NCI-H774 (cell line): ENCODE measurements around the gene OSBPL10.
"Not testable (repeated sequence)": the region's sequence is repeated elsewhere in the genome, so short reads cannot be mapped to it uniquely, and the experiment has no call there.

Source experiments
- DNase-seq: peaks from one replicate; lab custom pipeline; 2025; lab: John Stamatoyannopoulos, UW

The OSBPL10 gene

DNA sequence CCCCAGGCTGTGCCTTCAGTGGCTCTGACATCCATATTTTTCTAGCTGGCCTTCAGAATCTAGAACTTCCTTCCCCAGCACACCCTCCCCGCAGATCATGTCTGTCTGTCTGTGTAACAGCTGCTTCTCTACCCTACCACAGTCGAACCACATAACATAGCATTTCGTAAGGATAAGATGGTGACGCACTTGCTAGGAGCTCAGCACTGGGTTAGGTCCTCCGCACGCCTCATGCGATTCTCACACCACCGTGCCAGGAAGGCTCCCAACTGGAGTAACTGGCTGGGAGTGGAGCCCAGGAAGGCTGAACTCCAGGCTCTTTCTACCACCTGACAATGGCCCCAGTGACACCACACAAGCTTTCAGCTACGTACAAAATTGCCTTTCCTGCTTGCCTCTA lies 279.8 kb downstream of the OSBPL10 start:
- no peak for DNase-seq

DNA sequence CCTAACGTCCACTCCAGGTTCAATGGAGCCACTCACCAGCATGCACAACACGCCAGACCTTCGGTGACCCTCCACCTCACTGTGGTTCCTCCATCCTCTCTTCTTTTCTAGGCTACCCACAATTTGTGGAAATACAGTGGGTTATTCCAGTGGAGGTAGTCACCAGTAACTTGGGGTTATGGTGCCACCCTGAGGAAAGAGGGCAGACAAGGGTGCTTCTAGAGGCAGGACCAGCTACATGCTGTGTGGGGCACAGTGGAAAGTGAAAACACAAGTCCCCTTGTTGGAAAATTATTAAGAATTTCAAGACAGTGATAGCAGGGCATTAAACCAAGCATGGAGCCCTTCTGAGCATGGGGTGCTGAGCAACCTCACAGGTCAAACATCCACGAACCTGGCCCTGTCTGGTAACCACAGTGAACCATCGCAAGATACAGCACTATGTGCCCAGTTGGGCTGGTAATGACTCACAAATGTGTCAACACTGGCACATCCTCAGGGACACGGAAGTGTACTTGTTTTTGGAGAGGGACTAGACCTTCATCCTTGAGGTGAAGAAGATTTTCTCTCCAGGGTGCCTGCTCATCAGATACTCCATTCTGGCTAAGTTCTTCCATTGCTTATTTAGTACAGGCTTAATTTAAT lies 281.6 kb downstream of the OSBPL10 start:
- no peak for DNase-seq

DNA sequence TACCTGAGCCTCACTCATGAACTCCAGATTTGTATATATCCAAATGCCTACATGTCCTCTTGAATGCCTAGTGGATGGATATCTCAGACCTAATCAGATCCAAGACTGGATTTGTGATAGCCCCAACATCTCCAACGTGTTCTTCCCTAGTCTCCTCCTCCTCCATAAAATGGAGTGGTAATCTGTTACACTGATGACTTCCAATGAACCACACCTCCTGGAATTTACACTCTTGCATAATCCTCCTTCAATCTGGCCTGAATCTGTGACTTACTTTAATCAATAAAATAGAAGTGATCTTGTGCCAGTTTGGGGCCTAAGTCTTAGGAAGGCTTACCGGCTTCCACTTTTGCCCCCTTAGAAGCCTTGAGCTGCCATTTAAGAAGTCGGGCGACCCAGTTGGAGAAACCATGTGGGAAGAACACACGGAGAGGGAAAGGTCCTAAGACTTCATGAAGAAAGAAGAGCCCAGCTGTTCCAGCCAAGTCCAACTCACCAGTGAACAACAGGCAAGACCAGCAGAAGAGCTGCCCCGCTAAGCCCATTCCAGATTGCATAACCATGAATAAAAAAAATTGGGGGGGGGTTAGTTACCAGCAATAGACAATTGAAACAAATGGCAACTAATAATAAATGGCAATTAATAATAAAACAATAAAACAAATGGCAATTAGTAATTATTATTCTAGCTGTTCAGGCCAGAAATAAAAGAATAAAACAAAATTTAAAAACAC lies 284.1 kb downstream of the OSBPL10 start:
- no peak for DNase-seq

DNA sequence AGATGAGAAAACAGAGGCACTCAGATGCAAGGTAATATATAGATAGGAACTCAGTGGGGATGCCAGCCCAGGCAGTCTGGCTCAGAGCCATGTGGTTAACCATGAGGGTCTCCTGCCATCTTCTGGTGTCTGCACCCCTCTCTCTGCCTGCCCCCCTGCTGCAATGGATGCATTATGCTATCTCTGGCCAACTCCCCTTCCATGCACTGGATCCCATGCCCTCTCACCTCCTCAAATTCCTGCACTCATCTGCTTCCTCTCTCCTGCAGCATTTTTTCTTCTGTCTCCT lies 285.1 kb downstream of the OSBPL10 start:
- DNase-seq = no peak

DNA sequence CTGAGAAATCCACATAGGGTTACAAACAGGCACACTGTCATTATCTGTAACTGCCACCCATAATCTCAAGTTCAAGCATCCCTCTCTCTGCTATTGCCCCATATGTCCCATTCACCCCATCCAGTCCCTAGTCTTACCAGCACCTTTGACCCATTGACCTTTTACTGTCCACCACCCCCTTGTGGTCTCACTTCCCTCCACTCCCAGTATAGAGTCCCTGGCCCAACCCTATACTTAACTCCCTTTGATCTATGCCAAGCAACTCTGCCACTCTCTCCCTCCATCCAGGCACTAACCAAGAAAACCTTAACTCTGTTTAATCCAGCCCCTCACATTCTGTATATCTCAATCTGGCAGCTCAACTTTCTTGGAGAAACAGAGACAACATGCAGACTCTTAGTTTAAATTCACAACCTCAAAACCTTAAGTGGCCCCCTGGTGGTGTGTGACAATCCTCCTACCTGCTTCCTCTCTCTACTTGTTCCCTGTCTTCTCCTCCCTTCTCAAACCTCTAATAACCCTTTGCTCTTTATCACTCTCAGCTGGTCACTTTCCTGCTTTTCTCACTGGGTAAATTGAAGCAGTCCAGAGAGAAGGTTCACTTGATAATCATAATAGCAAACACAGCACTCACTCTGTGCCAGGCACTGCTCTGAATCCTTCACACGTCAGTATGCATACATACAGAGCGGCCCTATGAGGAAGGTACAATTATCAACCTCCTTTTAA lies 285.6 kb downstream of the OSBPL10 start:
- no peak for DNase-seq

DNA sequence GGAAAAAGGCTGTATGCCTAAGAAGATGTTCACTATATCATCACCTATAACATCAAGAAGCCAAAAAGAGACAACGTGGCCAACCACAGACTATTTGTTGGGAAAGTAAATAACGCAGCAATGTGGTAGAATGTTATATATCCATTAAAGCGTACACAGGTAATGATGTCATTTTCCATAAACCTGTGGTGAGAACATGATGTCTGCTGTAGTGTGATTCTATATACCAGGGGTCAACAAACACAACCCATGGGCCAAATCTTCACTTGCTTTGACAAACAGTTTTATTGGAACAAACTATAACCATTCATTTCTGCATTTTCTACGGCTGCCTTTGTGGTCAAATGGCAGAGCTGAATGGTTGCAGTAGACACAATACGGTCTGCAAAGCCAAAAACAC lies 287.7 kb downstream of the OSBPL10 start:
- DNase-seq = no peak

DNA sequence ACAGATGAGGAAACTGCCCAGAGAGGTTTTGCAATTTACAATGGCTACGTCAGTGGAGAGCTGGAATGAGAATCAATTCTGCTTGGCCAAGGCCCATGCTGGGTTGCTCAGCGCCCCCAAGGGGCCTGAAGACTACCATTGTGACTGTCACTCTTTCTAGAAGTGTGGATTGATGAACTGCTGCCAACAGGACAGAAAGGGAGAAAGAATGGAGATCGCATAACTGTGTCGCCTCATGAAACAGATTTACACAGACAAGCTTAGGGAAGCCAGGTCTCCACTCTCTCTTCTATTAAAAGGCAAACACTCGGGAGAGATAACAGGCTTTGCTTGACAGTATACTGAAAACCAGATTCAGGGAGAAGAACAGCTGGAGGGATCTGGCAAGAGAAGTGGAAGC lies 288.3 kb downstream of the OSBPL10 start:
- DNase-seq = no peak

DNA sequence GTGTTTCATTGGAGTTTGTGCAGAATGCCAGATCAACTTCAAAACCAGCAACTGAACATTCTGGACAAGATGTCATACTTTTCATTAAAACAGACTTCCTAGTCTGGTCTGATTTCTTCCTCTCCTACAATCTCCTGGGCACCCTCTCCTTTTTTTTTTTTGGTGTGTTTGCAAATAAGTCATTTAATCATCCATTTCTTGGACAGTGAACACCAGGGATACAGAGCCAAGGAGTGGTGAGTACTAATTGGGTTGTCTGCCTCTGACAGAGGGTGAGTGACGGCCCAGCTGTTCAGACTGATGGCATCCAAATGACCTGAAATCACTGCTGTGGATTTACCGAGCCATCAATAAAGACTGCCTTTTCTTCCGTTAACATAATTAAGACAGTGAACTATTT lies 290.3 kb downstream of the OSBPL10 start:
- no peak for DNase-seq

DNA sequence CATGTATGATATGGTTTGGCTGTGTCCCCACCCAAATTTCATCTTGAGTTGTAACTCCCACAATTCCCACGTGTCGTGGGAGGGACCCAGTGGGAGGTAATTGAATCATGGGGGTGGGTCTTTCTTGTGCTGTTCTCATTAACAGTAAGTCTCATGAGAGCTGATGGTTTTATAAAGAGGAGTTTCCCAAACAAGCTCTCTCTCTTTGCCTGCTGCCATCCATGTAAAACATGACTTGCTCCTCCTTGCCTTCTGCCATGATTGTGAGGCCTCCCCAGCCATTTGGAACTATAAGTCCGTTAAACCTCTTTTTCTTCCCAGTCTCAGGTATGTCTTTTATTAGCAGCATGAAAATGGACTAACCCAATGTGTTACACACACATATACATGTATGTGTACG lies 291.5 kb downstream of the OSBPL10 start:
- not testable (repeated sequence) for DNase-seq

DNA sequence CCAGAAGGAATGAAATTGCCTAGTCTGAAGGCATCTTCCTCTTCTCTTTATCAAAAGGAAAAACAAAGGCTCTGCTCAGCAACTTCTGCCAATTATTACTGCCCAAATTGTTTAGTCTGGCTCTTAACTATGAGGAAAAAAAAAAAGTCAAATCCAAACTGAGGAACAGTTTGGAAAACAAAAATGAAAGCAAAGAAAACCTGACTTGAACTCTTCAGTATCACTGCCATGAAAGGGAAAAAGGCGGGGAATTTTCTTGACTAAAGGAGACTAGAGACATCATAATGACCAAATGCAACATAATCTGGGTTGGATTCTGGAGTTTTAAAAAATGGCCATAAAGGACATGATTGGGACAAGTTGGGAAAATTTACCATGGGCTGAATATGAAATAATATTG lies 292.1 kb downstream of the OSBPL10 start:
- DNase-seq = no peak

DNA sequence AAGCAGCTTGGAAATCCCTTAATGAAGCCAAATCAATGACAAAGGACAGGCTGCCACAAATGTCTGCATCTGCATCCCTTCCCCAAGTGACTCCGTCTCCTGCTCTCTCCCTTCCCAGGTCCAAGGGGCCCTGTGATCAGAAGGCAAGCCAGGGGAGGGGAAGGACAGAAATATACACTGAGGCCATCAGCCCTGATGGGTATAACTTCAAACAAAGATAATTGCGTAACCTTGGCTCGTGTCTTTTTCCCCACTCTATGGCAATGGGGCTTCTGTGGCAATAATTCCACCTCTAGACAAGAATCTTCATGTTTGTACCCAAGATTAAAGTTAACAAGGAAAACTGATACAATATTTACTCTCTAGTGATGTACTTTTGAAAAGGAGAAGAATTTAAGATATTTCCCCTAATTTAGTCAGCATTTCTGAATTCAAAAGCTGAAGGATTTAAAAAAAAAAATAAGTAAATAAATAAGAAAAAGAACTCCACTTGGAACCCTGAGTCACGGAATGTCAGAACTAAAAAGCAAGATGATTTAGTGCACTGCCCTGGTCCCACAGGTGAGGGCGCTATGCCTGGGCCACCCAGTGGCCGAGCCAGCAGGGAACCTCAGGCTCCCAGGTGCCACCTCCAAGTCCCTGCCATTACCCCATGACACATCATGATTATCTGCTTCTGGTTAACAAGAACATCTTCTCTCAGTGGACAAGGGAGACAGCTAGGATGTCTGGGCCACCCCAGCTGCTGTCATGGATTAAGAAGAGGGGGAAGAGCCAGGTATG lies 293.9 kb downstream of the OSBPL10 start:
- no peak for DNase-seq

DNA sequence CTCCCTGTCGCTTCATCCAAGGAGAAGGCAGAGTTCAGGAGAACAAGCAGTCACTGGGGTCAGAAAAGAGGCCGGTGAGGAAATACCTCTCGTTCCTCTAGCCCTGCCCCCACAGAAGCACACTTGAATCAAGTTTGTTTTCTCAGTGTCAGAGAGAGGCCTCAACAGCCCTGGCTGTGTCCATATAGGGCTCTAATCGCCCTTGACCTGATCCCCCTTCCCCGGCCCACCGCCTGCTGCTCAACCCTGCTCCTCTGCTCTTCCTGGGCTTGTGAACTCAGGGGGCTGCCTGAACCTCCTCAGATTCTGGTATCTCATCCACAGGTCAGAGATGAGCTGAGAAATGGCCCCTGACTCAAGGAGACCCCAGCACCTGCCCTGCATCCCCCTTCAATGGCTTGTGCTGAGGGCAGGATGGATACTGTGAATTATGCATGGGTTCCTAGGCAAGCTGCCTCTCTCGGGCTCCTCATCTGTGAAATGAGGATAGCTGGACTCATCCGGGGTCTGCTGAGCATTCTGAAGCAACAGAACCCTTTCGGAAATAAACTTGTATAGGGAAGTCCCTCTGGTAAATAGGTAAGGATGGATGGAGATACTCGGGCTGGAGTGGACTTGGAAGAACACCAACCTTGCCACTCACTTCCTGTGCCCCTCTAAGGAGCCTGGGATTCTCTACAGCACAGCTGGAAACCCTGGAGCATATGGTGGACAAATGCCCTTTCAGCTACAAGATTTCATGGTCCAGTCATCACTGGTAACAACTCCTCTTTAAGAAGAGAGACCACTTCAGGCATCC lies 300.8 kb downstream of the OSBPL10 start:
- DNase-seq = no peak

DNA sequence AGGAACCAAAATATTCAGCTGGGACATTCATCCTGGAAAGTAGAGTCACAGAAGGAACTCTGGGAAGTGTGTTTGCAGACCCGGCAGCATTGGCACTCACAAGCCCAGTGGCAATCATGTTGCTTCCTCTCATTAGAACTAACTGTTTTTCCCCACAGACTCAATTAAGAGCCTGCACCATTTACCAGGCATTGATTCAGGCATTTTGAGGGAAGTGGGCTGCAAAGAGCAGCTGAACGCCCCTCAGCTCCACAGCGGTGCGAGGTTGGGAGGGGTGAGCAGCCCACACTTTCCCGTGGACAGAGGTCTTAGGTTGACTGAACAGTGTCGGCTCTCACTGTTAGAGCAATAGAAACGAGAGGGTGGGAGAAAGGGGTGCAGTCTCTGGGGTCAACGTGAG lies 304.5 kb downstream of the OSBPL10 start:
- DNase-seq = no peak

DNA sequence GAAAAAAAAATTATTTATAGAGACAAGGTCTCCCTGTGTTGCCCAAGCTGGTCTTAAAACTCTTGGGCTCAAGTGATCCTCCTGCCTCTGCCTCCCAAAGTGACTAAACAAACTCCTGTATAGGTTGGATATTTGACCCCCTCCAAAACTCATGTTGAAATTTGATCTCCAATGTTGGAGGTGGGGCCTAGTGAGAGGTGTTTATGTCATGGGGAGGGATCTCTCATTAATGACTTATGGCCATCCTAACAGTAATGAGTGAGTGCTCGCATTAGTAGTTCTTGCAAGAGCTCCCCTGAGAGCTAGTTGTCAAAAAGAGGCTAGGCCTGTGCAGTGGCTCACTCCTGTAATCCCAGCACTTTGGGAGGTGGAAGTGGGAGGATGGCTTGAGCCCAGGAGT lies 307.1 kb downstream of the OSBPL10 start:
- no peak for DNase-seq

DNA sequence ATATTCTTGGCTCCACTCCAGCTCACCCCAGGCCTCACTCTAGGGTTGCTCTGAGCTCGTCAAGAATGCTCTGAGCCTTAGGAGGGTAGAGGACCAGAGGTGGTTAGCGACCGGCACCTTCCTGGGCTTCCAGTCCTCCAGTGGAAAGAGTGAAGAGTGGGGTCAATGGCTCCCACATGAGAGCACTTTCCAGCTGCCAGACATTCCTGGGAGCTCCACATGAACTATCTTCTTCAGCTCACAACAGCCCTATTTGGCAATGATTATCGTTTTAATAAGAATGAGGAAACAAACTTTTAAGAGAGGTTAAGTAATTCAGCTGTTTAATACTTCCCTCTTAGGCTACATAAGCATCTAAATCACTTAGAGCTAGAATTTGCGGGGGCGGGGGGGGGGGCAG lies 309.1 kb downstream of the OSBPL10 start:
- no peak for DNase-seq

DNA sequence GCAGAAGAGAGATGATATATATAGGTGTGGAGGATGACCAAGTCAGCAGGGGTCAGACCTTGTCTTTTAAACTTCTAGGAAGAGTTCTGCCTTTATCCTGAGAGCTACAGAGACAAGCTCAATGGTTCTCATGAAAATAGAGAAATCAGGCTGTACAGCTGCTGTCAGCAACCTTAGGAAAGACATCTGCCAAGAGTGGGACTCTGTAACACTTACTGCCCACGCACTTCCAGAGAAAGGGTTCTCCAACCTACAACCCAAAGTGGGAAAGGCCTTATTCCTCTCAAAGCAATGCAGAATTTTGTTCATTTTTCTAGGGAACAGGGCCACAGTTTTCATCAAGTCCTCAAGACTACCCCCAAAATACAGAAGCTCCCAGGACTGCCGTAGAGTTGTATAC lies 309.6 kb downstream of the OSBPL10 start:
- no peak for DNase-seq

DNA sequence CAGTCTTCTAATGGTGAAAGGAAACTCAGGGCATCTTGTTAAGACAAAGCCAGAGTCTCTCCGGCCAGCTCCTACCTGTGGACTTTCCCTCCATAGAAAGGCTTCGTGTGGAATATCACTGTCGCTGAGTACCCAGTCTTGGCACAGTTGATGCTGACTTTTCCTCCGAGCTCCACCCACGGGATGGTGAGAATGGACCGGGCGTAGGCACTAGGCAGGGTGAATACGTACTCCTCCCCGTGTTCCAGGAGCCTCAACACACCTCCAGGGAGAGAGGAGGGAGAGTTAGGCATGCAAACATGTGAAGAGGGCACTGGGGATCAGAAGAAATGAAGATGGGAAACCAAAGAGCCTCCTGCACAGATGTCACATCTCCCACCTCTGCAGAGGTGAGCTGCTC lies 310.3 kb downstream of the OSBPL10 start:
- DNase-seq = no peak

DNA sequence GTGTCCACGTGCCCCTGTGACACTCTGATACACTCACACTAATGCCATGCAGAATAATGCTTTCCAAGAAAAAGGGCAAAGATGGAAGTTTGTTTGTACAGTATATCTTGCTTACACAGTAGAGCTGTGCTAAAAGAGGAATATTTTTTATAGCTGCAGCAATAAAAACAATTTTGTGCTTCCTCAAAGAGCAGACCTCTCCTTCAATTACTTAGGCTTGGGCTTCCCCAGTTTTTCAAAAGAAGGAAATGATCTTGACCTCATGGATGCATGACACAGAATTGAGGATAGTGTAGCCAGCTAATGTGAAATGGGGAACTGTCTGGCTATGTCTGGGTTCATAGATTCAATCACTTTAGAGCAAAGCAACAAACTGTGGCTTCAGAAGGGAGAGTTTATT lies 310.9 kb downstream of the OSBPL10 start:
- no peak for DNase-seq

DNA sequence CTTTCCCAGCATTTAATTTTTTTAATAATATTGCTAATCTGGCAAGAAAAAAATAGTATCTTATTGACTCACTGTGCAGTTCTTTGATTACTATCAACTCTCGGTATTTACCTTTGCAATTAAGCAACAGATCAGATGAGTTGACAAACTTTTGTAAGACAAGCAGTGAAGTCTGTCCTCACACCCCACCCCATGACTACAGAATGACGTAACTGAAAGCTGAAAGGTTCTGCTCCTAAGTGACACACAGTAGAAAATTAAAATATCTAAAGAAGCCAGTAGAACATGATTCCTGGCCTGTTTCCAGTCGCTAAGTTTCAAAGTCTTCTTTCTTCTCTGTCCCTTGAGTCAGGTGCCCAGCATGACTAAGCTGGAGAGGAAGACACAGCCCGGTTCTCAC lies 312.8 kb downstream of the OSBPL10 start:
- no peak for DNase-seq

DNA sequence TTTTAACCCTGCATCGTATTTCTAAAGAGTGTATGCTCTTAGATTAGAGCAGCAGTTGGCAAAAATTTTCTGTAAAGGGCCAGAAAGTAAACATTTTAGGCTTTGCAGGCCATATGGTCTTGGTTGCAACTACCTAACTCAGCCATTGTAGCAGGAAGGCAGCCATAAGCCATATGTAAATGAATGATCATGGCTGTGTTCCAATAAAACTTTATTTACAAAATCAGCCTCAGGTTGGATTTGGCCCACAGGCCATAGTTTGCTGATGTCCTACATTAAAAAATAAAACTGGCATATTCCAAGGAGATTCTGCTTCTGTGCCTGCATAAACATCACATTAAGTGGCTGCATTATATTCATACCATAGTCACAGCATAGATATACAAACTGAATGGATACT lies 313.5 kb downstream of the OSBPL10 start:
- DNase-seq = no peak

DNA sequence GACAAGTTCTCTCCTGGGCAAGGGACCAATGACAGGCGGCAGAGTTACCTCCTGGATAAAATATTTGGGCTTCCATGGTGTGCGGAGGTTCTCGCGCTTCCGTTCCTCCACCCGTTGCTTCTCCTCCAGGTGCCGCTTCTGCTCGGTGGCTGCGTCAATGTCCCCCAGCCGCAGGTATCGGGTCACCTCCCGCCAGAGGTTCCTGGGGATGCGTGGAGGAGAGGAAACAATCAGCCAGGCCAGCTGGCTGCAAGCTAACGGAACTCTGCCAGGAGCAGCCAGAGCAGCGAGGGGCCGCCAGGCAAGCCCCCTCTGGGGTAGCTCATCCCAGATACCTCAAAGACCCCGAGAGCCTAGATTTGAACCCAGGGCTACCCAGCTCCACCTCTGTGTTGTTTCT lies 317.0 kb downstream of the OSBPL10 start:
- no peak for DNase-seq
